ENCODE measurements around the gene RBBP6.
"Not testable (repeated sequence)": the region's sequence is repeated elsewhere in the genome, so short reads cannot be mapped to it uniquely, and the experiment has no call there.

- TF ChIP-seq SUZ12 (IDR thresholded peaks at IDR 0.05; ENCODE audit: extremely low read depth, insufficient read depth, insufficient read length); YY1 (IDR thresholded peaks at IDR 0.05; ENCODE audit: insufficient read depth, insufficient read length): not testable (repeated sequence)
Observed at GRCh38 chr16:24613267-24613666, 73.9 kb downstream of the RBBP6 start.

Measured in NT2/D1 (cell line).